GM23338 (cell line): ENCODE results near the gene SBK1. TPM values are rescaled to one million over a fixed set of nuclear protein-coding genes. Genes with fewer than 3 reads are reported as not detected.

Source experiments
- ATAC-seq: fragments of 200-7000 bp; cut with Tn5 transposase; 3 replicates; pipeline ENCODE4 v1.9.1; 2020
- DNase-seq: peaks from one replicate; pipeline ENCODE4 v3.0.0-alpha.2; 2015; ENCODE audit warnings: low spot score
- H2AFZ ChIP-seq: fragments of 200-600 bp; sonication (generic); 2 replicates; pipeline ENCODE4 v1.8.0; 2016; ENCODE audit warnings: antibody characterized with exemption, mild to moderate bottlenecking, moderate library complexity
- H3F3A ChIP-seq: fragments of 200-600 bp; sonication (generic); replicated peaks from 2 replicates; pipeline ENCODE4 v1.8.0; 2017; ENCODE audit warnings: antibody characterized with exemption, mixed run types, low read depth
- H3K27ac ChIP-seq: fragments of 200-600 bp; sonication (generic); 2 replicates; pipeline ENCODE4 v1.6.1; 2016; ENCODE audit warnings: low read depth
- H3K27me3 ChIP-seq: fragments of 200-600 bp; sonication (generic); 2 replicates; pipeline ENCODE4 v1.8.0; 2016; ENCODE audit warnings: mild to moderate bottlenecking, mixed run types, moderate library complexity; ENCODE audit not compliant: insufficient read depth
- H3K36me3 ChIP-seq: fragments of 200-600 bp; sonication (generic); 2 replicates; pipeline ENCODE4 v1.8.0; 2016; ENCODE audit warnings: mild to moderate bottlenecking; ENCODE audit not compliant: insufficient read depth
- H3K4me1 ChIP-seq: fragments of 200-600 bp; sonication (generic); 2 replicates; pipeline ENCODE4 v1.8.0; 2016; ENCODE audit warnings: mild to moderate bottlenecking, moderate library complexity; ENCODE audit not compliant: insufficient read depth
- H3K4me2 ChIP-seq: fragments of 200-600 bp; sonication (generic); 2 replicates; pipeline ENCODE4 v1.7.1; 2017; ENCODE audit warnings: mixed run types
- H3K4me3 ChIP-seq: fragments of 200-600 bp; sonication (generic); 2 replicates; pipeline ENCODE4 v1.6.1; 2016; ENCODE audit warnings: mixed run types
- H3K79me2 ChIP-seq: fragments of 200-600 bp; sonication (generic); replicated peaks from 2 replicates; pipeline ENCODE4 v1.8.0; 2017; ENCODE audit warnings: mild to moderate bottlenecking; ENCODE audit not compliant: insufficient read depth
- H3K9me2 ChIP-seq: fragments of 200-600 bp; sonication (generic); 2 replicates; pipeline ENCODE4 v1.8.0; 2017; ENCODE audit not compliant: insufficient read depth
- H4K20me1 ChIP-seq: fragments of 200-600 bp; sonication (generic); replicated peaks from 2 replicates; pipeline ENCODE4 v1.8.0; 2017; ENCODE audit warnings: mild to moderate bottlenecking; ENCODE audit not compliant: insufficient read depth
- H3K27ac Mint-ChIP-seq: 2 replicates; pipeline ENCODE4 v1.8.0; 2020; ENCODE audit warnings: inconsistent platforms, mild to moderate bottlenecking, moderate library complexity, mixed read lengths
- H3K27me3 Mint-ChIP-seq: 3 replicates; pipeline ENCODE4 v1.8.0; 2022; ENCODE audit warnings: low read depth, mild to moderate bottlenecking, moderate library complexity, mixed read lengths, inconsistent platforms; ENCODE audit not compliant: insufficient read depth, poor library complexity
- H3K36me3 Mint-ChIP-seq: 3 replicates; pipeline ENCODE4 v1.8.0; 2021; ENCODE audit warnings: low read depth, mild to moderate bottlenecking, inconsistent platforms, moderate library complexity, mixed read lengths
- H3K4me1 Mint-ChIP-seq: 3 replicates; pipeline ENCODE4 v1.8.0; 2020; ENCODE audit warnings: mild to moderate bottlenecking, inconsistent platforms, mixed read lengths
- H3K4me3 Mint-ChIP-seq: 3 replicates; pipeline ENCODE4 v1.8.0; 2021; ENCODE audit warnings: moderate library complexity, mild to moderate bottlenecking, inconsistent platforms, mixed read lengths
- H3K9me3 Mint-ChIP-seq: 3 replicates; pipeline ENCODE4 v1.8.0; 2020; ENCODE audit warnings: moderate library complexity, mild to moderate bottlenecking, inconsistent platforms, mixed read lengths
- CREB1 ChIP-seq: fragments of 250-450 bp; sonication (Bioruptor Pico); IDR thresholded peaks from 2 replicates; pipeline ENCODE4 v1.5.0; 2020; ENCODE audit warnings: low read depth, mild to moderate bottlenecking, moderate library complexity
- EZH2phosphoT487 ChIP-seq: fragments of 200-600 bp; sonication (generic); IDR thresholded peaks from one replicate; pipeline ENCODE4 v1.8.1; 2018; ENCODE audit warnings: antibody characterized with exemption; ENCODE audit not compliant: unreplicated experiment
- JUNB ChIP-seq: IDR thresholded peaks from one replicate; pipeline ENCODE4 v1.6.1; 2016; ENCODE audit warnings: antibody characterized with exemption; ENCODE audit not compliant: unreplicated experiment
- NANOG ChIP-seq: IDR thresholded peaks from 2 replicates; pipeline ENCODE4 v1.6.1; 2016; ENCODE audit warnings: antibody characterized with exemption, borderline replicate concordance
- STAT1 ChIP-seq: IDR thresholded peaks from one replicate; pipeline ENCODE4 v1.6.1; 2016; ENCODE audit warnings: antibody characterized with exemption; ENCODE audit not compliant: unreplicated experiment
- ZNF114 ChIP-seq: fragments of 250-450 bp; sonication (Bioruptor Pico); IDR thresholded peaks from 2 replicates; pipeline ENCODE4 v1.5.0; 2020; ENCODE audit warnings: mild to moderate bottlenecking, moderate library complexity
- polyA plus RNA-seq: library from polyadenylated mRNA; unstranded; fragments of >200 nt; fragmentation: Nextera tagmentation; extraction: Ambion mirVana; gene quantifications from 2 replicates; pipeline ENCODE4 v1.2.1, GENCODE V29; 2016
- total RNA-seq: library from RNA; depleted of rRNA; stranded (reverse); fragments of >200 nt; shearing (Covaris generic); gene quantifications from 2 replicates; pipeline ENCODE4 v1.2.3, GENCODE V29; 2014
- TF ChIP-seq, protein P1 (sequence below): fragments of 250-450 bp; sonication (Bioruptor Pico); IDR thresholded peaks from 2 replicates; pipeline ENCODE4 v1.5.0; 2020; ENCODE audit warnings: mild to moderate bottlenecking, moderate library complexity
- TF ChIP-seq, protein P2 (sequence below), 2 experiments: fragments of 200-600 bp in 1 of 2; sonication (generic) in 1 of 2; conservative IDR thresholded peaks; 2 replicates each; pipeline versions ENCODE4 v1.5.1 to v1.6.1; 2016 to 2017; ENCODE audit warnings: antibody characterized with exemption in 2 of 2, low read depth in 2 of 2, mild to moderate bottlenecking in 2 of 2, moderate library complexity in 1 of 2
- TF ChIP-seq, protein P3 (sequence below): IDR thresholded peaks from one replicate; pipeline ENCODE4 v1.6.1; 2018; ENCODE audit warnings: antibody characterized with exemption; ENCODE audit not compliant: unreplicated experiment
- TF ChIP-seq, protein P4 (sequence below): IDR thresholded peaks from 2 replicates; pipeline ENCODE4 v1.6.1; 2016; ENCODE audit warnings: antibody characterized with exemption

Gene SBK1
- total and polyA plus RNA-seq, 2 experiments from 2014 or later = 23.9 to 68.1 TPM

DNA sequence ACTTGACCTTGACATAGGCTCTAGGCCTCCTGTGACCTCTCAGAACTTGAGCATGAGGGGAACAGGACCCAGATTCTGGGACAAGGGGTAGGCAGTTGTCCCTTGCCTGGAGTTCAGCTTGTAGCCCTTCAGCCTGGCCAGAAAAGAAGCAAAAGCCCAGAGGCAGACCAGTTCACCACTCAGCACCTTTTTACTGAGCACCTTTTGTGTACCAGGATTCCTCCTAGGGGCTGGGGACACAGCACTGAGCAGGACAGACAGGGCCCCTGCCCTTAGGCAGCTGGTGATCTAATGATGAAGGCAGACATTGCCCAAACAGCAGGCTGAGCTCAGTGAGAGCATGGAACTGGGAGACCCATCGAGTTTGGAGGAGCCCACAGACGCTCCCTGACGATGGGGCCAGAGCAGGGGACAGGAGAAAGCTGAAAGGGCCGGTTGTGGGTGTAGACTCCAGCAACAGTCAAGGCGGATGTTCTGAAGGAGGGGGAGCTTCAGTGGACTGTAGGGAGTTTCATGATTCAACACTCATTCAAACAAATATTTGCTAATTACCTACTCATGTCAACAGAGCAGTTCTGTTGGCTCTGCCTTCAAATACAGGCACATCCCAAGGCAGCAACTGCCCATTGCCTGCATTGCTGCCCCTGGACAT, 32.0 kb downstream of the SBK1 start (continued):
- TF ChIP-seq, protein P1, sequence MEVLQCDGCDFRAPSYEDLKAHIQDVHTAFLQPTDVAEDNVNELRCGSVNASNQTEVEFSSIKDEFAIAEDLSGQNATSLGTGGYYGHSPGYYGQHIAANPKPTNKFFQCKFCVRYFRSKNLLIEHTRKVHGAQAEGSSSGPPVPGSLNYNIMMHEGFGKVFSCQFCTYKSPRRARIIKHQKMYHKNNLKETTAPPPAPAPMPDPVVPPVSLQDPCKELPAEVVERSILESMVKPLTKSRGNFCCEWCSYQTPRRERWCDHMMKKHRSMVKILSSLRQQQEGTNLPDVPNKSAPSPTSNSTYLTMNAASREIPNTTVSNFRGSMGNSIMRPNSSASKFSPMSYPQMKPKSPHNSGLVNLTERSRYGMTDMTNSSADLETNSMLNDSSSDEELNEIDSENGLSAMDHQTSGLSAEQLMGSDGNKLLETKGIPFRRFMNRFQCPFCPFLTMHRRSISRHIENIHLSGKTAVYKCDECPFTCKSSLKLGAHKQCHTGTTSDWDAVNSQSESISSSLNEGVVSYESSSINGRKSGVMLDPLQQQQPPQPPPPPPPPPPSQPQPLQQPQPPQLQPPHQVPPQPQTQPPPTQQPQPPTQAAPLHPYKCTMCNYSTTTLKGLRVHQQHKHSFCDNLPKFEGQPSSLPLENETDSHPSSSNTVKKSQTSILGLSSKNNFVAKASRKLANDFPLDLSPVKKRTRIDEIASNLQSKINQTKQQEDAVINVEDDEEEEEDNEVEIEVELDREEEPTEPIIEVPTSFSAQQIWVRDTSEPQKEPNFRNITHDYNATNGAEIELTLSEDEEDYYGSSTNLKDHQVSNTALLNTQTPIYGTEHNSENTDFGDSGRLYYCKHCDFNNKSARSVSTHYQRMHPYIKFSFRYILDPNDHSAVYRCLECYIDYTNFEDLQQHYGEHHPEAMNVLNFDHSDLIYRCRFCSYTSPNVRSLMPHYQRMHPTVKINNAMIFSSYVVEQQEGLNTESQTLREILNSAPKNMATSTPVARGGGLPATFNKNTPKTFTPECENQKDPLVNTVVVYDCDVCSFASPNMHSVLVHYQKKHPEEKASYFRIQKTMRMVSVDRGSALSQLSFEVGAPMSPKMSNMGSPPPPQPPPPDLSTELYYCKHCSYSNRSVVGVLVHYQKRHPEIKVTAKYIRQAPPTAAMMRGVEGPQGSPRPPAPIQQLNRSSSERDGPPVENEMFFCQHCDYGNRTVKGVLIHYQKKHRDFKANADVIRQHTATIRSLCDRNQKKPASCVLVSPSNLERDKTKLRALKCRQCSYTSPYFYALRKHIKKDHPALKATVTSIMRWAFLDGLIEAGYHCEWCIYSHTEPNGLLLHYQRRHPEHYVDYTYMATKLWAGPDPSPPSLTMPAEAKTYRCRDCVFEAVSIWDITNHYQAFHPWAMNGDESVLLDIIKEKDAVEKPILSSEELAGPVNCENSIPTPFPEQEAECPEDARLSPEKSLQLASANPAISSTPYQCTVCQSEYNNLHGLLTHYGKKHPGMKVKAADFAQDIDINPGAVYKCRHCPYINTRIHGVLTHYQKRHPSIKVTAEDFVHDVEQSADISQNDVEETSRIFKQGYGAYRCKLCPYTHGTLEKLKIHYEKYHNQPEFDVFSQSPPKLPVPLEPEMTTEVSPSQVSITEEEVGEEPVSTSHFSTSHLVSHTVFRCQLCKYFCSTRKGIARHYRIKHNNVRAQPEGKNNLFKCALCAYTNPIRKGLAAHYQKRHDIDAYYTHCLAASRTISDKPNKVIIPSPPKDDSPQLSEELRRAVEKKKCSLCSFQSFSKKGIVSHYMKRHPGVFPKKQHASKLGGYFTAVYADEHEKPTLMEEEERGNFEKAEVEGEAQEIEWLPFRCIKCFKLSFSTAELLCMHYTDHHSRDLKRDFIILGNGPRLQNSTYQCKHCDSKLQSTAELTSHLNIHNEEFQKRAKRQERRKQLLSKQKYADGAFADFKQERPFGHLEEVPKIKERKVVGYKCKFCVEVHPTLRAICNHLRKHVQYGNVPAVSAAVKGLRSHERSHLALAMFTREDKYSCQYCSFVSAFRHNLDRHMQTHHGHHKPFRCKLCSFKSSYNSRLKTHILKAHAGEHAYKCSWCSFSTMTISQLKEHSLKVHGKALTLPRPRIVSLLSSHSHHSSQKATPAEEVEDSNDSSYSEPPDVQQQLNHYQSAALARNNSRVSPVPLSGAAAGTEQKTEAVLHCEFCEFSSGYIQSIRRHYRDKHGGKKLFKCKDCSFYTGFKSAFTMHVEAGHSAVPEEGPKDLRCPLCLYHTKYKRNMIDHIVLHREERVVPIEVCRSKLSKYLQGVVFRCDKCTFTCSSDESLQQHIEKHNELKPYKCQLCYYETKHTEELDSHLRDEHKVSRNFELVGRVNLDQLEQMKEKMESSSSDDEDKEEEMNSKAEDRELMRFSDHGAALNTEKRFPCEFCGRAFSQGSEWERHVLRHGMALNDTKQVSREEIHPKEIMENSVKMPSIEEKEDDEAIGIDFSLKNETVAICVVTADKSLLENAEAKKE (CRISPR knock-in tag) = no peak
- TF ChIP-seq JUNB (no peak), ZNF114 (CRISPR knock-in tag) (no peak), EZH2phosphoT487 (no peak)
- TF ChIP-seq, protein P2, sequence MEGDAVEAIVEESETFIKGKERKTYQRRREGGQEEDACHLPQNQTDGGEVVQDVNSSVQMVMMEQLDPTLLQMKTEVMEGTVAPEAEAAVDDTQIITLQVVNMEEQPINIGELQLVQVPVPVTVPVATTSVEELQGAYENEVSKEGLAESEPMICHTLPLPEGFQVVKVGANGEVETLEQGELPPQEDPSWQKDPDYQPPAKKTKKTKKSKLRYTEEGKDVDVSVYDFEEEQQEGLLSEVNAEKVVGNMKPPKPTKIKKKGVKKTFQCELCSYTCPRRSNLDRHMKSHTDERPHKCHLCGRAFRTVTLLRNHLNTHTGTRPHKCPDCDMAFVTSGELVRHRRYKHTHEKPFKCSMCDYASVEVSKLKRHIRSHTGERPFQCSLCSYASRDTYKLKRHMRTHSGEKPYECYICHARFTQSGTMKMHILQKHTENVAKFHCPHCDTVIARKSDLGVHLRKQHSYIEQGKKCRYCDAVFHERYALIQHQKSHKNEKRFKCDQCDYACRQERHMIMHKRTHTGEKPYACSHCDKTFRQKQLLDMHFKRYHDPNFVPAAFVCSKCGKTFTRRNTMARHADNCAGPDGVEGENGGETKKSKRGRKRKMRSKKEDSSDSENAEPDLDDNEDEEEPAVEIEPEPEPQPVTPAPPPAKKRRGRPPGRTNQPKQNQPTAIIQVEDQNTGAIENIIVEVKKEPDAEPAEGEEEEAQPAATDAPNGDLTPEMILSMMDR (conservative IDR thresholded peaks at IDR 0.05; ENCODE audit: low read depth in 2 of 2) = no peak

DNA sequence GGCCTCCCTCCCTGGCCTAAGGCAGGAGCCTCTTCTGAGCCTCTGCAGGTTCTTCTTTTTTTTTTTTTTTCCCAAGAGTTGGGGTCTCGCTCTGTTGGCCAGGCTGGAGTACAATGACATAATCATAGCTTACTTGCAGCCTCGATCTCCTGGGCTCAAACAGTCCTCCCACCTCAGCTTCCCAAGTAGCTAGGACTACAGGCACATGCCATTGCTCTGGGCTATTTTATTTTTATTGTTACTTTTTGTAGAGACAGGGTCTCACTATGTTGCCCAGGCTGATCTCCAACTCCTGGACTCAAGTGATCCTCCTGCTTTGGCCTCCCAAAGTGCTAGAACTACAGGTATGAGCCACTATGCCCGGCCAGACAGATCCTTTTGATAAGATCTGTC, 32.6 kb downstream of the SBK1 start:
- no peak for ATAC-seq
- no peak for TF ChIP-seq ZNF114 (CRISPR knock-in tag)
- no peak for TF ChIP-seq EZH2phosphoT487
- no peak for TF ChIP-seq JUNB
- TF ChIP-seq, protein P3, sequence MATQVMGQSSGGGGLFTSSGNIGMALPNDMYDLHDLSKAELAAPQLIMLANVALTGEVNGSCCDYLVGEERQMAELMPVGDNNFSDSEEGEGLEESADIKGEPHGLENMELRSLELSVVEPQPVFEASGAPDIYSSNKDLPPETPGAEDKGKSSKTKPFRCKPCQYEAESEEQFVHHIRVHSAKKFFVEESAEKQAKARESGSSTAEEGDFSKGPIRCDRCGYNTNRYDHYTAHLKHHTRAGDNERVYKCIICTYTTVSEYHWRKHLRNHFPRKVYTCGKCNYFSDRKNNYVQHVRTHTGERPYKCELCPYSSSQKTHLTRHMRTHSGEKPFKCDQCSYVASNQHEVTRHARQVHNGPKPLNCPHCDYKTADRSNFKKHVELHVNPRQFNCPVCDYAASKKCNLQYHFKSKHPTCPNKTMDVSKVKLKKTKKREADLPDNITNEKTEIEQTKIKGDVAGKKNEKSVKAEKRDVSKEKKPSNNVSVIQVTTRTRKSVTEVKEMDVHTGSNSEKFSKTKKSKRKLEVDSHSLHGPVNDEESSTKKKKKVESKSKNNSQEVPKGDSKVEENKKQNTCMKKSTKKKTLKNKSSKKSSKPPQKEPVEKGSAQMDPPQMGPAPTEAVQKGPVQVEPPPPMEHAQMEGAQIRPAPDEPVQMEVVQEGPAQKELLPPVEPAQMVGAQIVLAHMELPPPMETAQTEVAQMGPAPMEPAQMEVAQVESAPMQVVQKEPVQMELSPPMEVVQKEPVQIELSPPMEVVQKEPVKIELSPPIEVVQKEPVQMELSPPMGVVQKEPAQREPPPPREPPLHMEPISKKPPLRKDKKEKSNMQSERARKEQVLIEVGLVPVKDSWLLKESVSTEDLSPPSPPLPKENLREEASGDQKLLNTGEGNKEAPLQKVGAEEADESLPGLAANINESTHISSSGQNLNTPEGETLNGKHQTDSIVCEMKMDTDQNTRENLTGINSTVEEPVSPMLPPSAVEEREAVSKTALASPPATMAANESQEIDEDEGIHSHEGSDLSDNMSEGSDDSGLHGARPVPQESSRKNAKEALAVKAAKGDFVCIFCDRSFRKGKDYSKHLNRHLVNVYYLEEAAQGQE = no peak
- TF ChIP-seq STAT1 = no peak
- TF ChIP-seq NANOG = no peak
- TF ChIP-seq, protein P4, sequence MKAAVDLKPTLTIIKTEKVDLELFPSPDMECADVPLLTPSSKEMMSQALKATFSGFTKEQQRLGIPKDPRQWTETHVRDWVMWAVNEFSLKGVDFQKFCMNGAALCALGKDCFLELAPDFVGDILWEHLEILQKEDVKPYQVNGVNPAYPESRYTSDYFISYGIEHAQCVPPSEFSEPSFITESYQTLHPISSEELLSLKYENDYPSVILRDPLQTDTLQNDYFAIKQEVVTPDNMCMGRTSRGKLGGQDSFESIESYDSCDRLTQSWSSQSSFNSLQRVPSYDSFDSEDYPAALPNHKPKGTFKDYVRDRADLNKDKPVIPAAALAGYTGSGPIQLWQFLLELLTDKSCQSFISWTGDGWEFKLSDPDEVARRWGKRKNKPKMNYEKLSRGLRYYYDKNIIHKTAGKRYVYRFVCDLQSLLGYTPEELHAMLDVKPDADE = no peak
- no peak for TF ChIP-seq CREB1 (CRISPR knock-in tag)

More for the DNA sequence above, 32.6 kb downstream of the SBK1 start:
- peaks cover 7% of the 10 kb centered on the region; the same call in 2 of the 3 replicates for H3K4me1 Mint-ChIP-seq
- no peaks in the 10 kb centered on the region; the same call in 1 of the 2 replicates for H3K4me1 ChIP-seq
- H3K36me3 Mint-ChIP-seq = peaks cover 9% of the 10 kb centered on the region
- no peak for DNase-seq
- no peaks in the 10 kb centered on the region for H3K27me3 ChIP-seq
- H4K20me1 ChIP-seq = no peaks in the 10 kb centered on the region; the same call in 1 of the 2 replicates
- H3K4me2 ChIP-seq = no peak overlapping the region
- H2AFZ ChIP-seq = no peak overlapping the region
- H3K9me3 Mint-ChIP-seq = no peaks in the 10 kb centered on the region
- no peak overlapping the region for H3K27ac ChIP-seq
- peaks cover 17% of the 10 kb centered on the region for H3K27me3 Mint-ChIP-seq
- no peaks in the 10 kb centered on the region for H3K36me3 ChIP-seq
- no peaks in the 10 kb centered on the region for H3K79me2 ChIP-seq
- H3F3A ChIP-seq = no peaks in the 10 kb centered on the region
- H3K4me3 Mint-ChIP-seq = no peak overlapping the region
- H3K9me2 ChIP-seq = no peaks in the 10 kb centered on the region
- H3K4me3 ChIP-seq = no peak overlapping the region
- no peak overlapping the region for H3K27ac Mint-ChIP-seq
